HG03432 (cell line): ENCODE results near the gene MAGEA6.
"Not testable (repeated sequence)": the region's sequence is repeated elsewhere in the genome, so short reads cannot be mapped to it uniquely, and the experiment has no call there.

Source experiments
- ATAC-seq: cut with Tn5 transposase; IDR thresholded peaks from one replicate; pipeline ENCODE4 v1.9.1; 2021; ENCODE audit warnings: mild to moderate bottlenecking, moderate library complexity; ENCODE audit not compliant: unreplicated experiment

Gene MAGEA6, protein sequence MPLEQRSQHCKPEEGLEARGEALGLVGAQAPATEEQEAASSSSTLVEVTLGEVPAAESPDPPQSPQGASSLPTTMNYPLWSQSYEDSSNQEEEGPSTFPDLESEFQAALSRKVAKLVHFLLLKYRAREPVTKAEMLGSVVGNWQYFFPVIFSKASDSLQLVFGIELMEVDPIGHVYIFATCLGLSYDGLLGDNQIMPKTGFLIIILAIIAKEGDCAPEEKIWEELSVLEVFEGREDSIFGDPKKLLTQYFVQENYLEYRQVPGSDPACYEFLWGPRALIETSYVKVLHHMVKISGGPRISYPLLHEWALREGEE

DNA sequence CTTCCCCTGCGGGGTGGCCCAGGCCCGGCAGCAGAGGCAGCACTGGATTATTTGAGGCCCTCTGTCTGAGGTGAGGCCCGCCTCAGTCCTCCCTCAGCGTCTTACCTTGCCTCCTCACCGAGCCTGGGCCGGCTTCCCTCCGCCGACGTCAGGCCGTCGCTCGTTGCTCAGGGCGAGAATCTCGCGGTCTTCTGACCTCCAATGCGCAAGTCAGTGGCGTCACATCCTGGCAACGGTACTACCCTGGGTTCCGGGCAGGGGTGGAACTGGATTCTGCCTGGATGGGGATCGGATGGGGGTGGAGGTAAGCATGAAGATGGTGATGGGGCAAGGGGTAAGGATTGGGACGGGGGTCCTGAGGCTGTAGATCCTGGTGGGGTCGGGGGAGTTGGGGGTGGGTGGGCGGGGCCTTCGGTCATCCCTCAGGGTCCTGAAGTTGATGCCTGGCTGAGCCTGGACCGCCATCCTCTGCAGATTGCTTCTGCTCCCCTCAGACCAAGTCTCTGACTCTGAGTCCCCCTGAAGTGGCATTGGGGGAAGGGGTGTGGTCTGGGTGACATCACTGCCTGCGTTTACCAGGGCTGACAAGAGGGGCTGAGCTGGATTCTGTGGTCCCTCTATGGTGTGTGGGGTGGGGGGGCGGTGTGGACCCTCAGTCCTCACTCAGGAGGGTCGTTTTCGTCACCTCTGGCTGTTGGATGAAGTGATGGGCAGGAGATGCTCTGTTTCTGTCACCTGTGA, at the start of gene MAGEA6:
Gene MAGEA6 (minus strand): TSS at position 141 of the 741 bp plus-strand sequence. CDS start 2,039 bp downstream, outside the sequence.
- not testable (repeated sequence) for ATAC-seq

DNA sequence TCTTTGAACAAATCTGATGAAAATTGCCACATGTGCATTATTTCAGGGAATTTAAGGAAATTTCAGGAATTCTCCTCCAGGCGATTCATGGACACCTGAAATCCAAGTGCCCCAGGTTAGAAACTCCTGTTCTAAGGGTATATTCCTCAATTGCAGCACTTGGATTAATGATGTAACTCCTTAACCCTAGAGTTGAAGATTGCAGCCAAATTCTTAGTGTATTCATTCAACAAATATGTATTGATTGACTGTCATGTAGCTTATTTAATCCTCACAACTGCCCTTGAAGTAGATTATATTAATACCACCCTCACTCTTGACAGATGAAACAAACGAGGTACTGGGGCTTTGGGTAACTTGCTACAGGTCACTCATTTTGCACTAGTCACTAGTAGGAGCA, 49.8 kb upstream of the MAGEA6 start:
- ATAC-seq = no peak

DNA sequence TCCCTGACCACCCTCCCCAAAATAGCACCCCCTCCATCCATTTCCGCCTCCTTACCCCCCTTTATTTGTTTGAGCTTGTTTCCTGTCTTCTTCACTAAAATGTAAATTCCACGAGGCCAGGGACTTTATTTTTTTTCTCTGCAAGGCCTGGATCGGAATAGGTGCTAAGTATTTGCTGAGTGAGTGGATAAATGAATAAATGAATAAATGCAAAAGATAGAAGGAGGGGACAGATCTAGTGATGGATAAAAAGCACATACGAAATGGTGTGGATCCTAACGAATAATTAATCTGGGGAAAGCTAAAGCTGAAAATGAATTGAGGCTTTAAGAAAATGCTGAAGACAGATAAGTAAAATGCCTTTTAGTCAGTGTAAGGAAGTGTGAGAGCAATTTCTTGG, 48.9 kb upstream of the MAGEA6 start:
- ATAC-seq = no peak

DNA sequence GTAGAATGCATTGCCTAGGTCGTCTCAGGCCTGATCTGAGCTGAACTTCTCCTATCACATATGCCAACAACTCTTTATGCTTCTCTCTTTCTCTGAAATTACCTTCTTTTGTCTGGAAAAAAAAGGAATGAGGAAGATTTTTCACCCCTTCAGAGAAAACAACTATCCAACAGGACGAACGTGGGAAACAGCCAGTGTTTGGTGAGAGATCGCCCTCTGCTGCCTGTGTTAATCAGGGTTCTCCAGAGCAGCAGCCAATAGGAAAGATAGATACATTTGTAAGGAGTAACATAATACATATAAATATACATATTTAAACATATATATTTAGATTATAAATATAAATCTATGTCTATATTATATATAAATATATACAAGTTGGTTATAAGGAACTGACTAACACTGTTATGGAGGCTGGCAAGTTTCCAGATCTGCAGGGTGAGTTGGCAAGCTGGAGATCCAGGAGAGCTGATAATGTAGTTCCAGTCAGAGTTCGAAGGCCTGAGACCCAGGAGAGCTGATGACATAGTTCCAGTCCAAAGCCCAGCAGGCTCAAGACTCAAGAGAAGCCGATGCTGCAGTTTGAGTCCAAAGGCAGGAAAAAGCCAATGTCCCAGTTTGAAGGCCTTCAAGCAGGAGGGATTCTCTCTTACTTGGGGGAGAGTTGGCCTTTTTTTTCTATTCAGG, 47.7 kb upstream of the MAGEA6 start:
- no peak for ATAC-seq

DNA sequence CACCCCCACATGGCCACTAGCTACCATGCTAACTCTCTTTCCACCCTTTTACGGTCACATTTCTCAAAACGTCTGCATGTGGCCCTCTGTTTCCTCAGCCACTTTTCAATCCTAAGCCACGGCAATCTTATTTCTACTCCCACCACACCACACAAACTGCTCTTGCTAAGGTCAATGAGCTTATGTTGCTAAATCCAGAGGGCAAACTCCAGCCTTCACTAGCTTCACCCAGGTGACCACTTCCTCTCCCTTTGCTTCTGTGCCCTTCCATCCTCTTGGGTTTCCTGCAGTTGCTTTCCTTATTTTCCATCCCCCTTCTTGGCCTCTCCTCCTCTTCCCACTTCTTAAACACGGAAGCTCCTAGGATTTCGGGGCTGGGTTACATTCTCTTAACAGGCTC, 44.6 kb upstream of the MAGEA6 start:
- no peak for ATAC-seq

DNA sequence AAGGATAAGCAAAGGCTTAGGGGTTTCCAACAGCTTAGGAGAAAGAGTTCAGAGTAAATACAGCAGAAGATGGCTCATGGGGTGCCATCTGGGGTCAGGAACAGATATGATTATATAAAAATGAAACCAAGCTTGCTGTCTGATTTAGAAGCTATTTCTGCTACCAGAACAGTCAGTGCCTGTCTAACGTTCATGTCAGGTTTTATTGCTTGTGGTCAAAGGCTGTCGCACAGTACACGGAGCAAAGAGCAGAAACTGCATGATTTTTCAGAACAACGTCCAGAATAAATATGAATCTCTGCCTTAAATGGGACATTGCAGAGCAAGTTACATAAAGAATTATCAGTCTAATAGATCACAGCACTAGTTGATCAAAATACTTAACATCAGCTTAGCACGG, 43.7 kb upstream of the MAGEA6 start:
- ATAC-seq = no peak

DNA sequence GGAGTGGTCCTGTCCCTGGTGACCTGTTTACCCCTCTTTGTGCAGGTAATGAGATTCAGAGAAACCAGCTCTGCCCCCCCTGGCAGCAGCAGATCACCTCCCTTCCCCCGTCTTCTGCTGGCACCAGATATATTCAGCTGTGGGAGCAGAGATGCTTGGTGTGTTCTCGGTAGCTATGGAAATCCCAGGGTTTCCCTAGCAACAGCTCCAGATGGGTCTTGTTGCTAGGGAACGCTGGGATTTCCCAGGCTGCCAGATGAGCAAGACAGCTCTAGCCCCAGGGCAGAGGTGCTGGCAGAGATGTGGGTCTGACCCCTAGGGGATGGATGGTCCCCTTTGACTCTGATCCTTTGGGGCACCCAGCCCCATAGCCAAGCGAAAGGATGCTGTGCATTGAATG, 40.9 kb upstream of the MAGEA6 start:
- no peak for ATAC-seq

DNA sequence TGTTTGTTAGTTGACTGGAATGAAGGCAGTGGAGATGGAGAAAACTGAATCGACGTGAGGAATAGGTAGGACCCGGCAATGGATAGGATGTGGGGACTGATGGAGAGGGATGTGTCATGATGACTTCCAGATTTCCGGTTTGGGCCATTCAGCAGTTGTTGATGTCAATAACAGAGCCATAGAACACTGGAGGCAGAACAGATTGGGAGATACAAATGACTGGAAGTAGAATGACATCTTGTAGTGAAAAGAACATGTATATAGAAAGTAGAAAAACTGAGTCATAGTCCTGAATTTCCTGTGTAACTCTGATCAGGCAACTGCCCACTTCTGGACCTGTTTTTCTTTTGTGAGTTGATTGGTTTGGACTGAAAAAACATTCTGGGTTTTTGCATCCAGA, 36.5 kb upstream of the MAGEA6 start:
- no peak for ATAC-seq

DNA sequence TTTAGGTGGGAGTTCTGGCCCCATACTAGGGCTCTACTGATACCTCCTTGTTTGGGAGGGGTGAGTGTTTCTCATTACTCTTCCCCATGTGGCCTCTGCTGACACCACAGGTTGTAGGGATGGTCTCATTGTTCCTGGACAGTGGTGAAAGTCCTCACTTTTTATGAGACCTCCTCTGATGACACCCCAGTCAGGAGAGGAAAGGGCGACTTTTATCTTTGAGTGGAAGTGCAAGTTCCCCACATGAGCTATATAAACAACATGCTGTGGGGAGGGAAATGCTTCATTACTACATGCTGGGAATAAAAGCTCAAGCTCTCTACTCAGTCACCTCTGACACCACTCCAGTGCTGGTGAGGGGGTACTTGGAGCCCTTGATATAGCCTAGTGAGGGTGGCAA, 29.5 kb upstream of the MAGEA6 start:
- ATAC-seq = no peak

DNA sequence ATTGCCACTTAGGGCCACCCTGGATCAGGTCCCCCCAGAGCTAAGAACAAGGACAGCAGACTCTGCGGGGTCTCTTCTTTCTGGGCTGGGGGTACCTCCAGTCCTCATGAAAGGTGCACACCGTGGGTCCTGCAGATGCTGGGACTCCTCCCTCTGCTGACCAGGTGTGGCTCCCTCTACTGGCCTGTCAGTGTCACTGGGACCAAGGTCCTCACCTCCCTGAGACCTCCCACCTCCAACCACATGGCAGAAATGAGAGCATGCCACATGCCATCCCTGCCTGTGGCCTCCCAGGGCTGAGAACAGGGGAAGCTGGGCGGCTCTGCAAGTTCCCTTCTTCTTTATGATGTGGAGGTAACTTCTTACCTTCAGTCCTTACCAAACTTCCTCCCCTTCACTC, 17.6 kb upstream of the MAGEA6 start:
- ATAC-seq = peak; percentile 88

DNA sequence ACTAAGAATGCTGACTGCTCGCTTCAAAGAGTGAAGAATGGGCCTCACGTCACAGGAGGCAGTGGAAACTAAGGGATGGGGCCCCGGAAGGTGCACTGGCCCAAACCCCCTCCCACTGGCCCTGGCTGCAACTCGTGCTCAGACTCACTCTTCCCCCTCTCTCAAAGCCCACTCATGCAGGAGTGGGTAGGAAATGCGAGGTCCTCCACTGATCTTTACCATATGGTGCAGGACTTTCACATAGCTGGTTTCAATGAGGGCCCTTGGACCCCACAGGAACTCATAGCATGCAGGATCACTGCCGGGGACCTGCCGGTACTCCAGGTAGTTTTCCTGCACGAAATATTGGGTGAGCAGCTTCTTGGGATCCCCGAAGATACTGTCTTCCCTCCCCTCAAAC, 2.9 kb downstream of the MAGEA6 start:
- not testable (repeated sequence) for ATAC-seq

DNA sequence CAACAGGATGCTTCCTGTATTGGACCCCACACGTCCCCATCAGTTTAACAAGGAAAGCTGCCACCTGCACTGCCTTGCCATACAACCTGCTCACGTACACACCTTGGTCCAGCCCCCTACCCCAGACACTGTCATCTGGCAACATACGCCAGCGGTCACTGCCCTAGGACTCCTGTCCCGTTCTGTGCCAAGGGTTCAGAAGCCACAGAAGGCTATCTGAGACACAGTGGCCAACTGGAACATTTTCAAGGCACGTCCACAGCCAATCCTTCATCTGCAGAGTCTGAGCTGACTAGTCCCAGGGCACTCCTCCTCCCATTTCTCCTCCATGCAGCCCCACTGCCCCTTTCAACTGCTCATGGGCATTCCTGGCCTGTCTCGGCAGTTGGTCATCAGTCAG, 7.9 kb downstream of the MAGEA6 start:
- not testable (repeated sequence) for ATAC-seq

DNA sequence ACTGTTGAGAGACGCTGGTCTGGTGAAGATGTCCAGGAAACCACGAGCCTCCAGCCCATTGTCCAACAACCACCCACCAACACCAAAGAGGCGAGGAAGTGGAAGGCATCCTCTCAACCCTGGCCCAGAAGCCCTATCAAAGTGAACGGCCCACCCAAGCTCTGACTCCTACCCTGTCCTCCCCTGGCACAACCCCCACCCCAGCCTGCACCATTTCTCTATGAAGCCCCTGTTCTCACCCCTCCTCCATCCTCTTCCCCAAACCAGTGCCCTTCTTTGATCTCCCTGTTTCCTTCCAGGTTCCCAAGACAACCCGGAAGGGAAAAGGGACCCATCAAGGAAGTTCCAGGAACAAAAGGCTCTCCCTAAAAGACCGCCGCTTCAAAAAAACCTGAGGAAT, 9.9 kb downstream of the MAGEA6 start:
- not testable (repeated sequence) for ATAC-seq

DNA sequence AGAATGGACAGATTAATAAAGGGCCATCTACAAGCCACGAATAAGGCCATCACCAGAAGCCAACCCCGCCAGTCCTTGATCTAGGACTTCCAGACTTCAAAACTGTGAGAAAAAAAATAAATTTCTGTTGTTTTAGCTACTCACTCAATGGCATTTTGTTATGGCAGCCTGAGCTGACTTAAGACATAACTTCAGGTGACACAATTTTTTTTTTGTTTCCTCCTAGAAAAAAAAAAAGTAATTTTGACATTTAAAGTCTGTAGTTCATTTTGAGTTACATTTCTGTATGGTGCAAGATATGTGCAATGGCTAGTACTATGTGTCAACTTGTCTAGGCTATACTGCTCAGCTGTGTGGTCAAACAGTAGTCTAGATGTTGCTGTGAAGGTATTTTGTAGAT, 10.6 kb downstream of the MAGEA6 start, which contains the start of gene CSAG3:
Gene CSAG3 (plus strand): TSS at position 301 of the 400 bp plus-strand sequence.
- ATAC-seq = not testable (repeated sequence)

DNA sequence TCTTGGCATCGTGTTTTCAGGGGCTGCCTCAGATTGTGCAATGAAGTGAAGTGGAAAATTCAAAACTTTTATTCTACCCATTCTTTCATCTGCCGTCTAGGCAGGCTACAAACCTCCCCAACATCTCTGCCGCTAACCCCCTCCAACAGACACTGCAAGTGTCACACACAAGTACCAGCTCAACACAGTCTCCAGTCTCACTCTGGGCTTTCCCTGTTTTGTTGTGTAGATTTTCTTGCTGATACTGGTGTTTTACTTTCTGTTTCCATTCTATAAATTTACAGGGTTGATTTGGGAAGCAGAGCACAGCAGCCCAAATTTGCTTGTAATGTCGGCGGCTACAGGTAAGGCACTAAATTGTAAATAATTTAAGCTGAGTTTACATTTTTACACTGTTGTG, 14.6 kb downstream of the MAGEA6 start:
- not testable (repeated sequence) for ATAC-seq

DNA sequence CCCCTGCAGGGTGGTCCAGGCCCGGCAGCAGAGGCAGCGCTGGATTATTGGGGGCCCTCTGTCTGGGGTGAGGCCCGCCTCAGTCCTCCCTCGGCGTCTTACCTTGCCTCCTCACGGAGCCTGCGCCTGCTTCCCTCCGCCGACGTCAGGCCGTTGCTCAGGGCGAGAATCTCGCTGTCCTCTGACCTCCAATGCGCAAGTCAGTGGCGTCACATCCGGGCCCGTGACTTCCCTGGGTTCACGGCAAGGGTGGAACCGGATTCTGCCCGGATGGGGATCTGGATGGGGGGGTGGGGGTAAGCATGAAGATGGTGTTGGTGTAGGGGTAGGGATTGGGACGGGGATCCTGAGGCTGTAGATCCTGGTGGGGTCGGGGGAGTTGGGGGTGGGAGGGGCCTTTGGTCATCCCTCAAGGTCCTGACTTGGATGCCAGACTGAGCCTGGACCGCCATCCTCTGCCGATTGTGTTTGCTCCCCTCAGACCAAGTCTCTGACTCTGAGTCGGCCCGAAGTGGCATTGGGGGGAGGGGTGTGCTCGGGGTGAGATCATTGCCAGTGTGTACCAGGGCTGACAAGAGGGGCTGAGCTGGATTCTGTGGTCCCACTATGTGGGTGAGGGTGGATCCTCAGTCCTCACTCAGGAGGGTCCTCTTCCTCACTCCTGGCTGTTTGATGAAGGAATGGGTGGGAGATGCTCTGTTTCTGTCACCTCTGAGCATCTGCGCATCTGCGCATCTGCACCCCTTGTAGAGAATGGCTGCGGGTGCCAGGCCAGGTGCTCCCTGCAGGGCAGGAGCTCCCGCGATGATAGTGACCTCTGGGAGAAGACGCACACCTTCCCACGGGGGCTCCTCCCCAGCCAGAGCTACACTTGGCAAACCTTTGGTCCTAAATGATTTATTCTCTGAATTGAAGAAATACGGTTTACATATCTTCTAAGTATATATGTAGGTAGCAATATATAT, 15.5 kb downstream of the MAGEA6 start, which contains the start of gene MAGEA2:
Gene MAGEA2 (minus strand): TSS at position 157 of the 965 bp plus-strand sequence. CDS start 2,479 bp downstream, outside the sequence.
- not testable (repeated sequence) for ATAC-seq

DNA sequence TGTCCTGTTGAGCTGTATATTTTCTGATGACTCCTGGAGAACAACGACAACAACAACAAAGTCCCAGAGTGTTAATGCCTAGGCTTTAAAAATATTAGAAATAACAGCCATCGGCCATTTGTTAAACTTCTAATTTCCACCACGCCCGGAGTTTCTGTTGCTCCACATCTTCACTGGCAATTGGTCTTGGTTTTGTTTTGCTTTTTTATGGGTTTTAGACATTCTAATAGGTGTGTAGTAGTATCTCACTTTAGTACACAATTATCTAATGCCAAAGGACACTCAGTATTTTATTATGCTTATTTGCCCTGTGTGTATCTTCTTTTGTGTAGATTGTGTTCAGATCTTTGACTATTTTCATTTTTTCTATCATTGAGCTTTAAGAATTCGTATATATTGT, 30.9 kb downstream of the MAGEA6 start:
- ATAC-seq = no peak

DNA sequence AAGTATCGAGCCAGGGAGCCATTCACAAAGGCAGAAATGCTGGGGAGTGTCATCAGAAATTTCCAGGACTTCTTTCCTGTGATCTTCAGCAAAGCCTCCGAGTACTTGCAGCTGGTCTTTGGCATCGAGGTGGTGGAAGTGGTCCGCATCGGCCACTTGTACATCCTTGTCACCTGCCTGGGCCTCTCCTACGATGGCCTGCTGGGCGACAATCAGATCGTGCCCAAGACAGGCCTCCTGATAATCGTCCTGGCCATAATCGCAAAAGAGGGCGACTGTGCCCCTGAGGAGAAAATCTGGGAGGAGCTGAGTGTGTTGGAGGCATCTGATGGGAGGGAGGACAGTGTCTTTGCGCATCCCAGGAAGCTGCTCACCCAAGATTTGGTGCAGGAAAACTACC, 33.0 kb downstream of the MAGEA6 start:
- ATAC-seq = not testable (repeated sequence)

DNA sequence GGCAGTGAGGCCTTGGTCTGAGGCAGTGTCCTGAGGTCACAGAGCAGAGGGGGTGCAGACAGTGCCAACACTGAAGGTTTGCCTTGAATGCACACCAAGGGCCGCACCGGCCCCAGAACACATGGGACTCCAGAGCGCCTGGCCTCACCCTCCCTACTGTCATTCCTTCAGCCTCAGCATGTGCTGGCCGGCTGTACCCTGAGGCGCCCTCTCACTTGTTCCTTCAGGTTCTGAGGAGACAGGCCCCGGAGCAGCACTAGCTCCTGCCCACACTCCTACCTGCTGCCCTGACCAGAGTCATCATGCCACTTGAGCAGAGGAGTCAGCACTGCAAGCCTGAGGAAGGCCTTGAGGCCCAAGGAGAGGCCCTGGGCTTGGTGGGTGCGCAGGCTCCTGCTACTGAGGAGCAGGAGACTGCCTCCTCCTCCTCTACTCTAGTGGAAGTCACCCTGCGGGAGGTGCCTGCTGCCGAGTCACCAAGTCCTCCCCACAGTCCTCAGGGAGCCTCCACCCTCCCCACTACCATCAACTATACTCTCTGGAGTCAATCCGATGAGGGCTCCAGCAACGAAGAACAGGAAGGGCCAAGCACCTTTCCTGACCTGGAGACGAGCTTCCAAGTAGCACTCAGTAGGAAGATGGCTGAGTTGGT, 33.5 kb downstream of the MAGEA6 start:
- ATAC-seq = no peak

DNA sequence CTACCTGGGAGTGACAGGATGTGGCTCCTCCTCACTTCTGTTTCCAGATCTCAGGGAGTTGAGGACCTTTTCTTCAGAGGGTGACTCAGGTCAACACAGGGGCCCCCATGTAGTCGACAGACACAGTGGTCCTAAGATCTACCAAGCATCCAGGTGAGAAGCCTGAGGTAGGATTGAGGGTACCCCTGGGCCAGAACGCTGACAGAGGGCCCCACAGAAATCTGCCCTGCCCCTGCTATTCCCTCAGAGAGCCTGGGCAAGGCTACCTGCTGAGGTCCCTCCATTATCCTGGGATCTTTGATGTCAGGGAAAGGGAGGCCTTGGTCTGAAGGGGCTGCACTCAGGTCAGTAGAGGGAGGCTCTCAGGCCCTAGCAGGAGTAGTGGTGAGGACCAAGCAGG, 34.4 kb downstream of the MAGEA6 start:
- ATAC-seq = no peak
